Testis (tissue), 2 donors: ENCODE data around the gene ARIH1.
"Not testable (repeated sequence)": the region's sequence is repeated elsewhere in the genome, so short reads cannot be mapped to it uniquely, and the experiment has no call there.

Experiments
- CTCF ChIP-seq, 3 experiments: fragments of 450-650 bp in 2 of 3; fragments of 200-600 bp in 1 of 3; sonication (generic) in 1 of 3; IDR thresholded peaks; one replicate each; pipeline ENCODE4 v1.5.1; 2016 to 2019; ENCODE audit warnings: antibody characterized with exemption in 3 of 3, mild to moderate bottlenecking in 2 of 3, moderate library complexity in 1 of 3
- POLR2A ChIP-seq: fragments of 450-650 bp; IDR thresholded peaks from one replicate; pipeline ENCODE4 v1.6.1; 2017; ENCODE audit warnings: antibody characterized with exemption, mild to moderate bottlenecking, moderate library complexity

- TF ChIP-seq CTCF (IDR thresholded peaks at IDR 0.05); POLR2A: not testable (repeated sequence)
Observed at GRCh38 chr15:72628249-72629067, 154.3 kb downstream of the ARIH1 start.
